Hematopoietic multipotent progenitor cell treated with erythropoietin and hydrocortisone succinate and interleukin-3 and kit ligand, for 6 days (in vitro differentiated cells): ENCODE measurements around the gene EPHB2.
A peak's percentile ranks its signal among the peaks of the same experiment; 100 is the strongest.
"Not testable (repeated sequence)": the region's sequence is repeated elsewhere in the genome, so short reads cannot be mapped to it uniquely, and the experiment has no call there.

Experiments used
- DNase-seq: peaks from one replicate; pipeline ENCODE4 v3.0.0-alpha.2; 2015

EPHB2 gene

GRCh38 chr1:22691031-22691753 is 19.4 kb upstream of the EPHB2 start:
- no peak for DNase-seq

- no peak for DNase-seq
Measured at GRCh38 chr1:22694172-22694571, 16.5 kb upstream of the EPHB2 start.

- no peak for DNase-seq
Measured at GRCh38 chr1:22696610-22697009, 14.0 kb upstream of the EPHB2 start.

- DNase-seq = no peak
Measured at GRCh38 chr1:22697980-22698379, 12.7 kb upstream of the EPHB2 start.

- DNase-seq = no peak
Measured at GRCh38 chr1:22699681-22700520, 10.7 kb upstream of the EPHB2 start.

- DNase-seq = no peak
Measured at GRCh38 chr1:22702296-22703085, 8.1 kb upstream of the EPHB2 start.

GRCh38 chr1:22704440-22705067 is 6.1 kb upstream of the EPHB2 start:
- peak; percentile 89 for DNase-seq

GRCh38 chr1:22705586-22705985 is 5.1 kb upstream of the EPHB2 start:
- DNase-seq = no peak

- not testable (repeated sequence) for DNase-seq
Measured at GRCh38 chr1:22706100-22706499, 4.5 kb upstream of the EPHB2 start.

- DNase-seq = no peak
Measured at GRCh38 chr1:22708777-22709176, 1.9 kb upstream of the EPHB2 start.

GRCh38 chr1:22709227-22709626 is 1.4 kb upstream of the EPHB2 start:
- DNase-seq = no peak

- DNase-seq = peak; percentile 87
Measured at GRCh38 chr1:22709891-22710700, 543 bp upstream of the EPHB2 start.

- no peak for DNase-seq
Measured at GRCh38 chr1:22711071-22711470, 432 bp downstream of the EPHB2 start.

- DNase-seq = no peak
Measured at GRCh38 chr1:22711591-22712501, 1.2 kb downstream of the EPHB2 start.

- DNase-seq = no peak
Measured at GRCh38 chr1:22712502-22713271, 2.0 kb downstream of the EPHB2 start.

GRCh38 chr1:22714455-22714854 is 3.8 kb downstream of the EPHB2 start:
- DNase-seq = no peak

- DNase-seq = no peak
Measured at GRCh38 chr1:22717037-22717760, 6.6 kb downstream of the EPHB2 start.

- no peak for DNase-seq
Measured at GRCh38 chr1:22721122-22721873, 10.7 kb downstream of the EPHB2 start.
